Measurements from ENCODE around the gene TSC22D1. TPM values are rescaled to one million over a fixed set of nuclear protein-coding genes. Genes with fewer than 3 reads are reported as not detected.

Gene TSC22D1
- total RNA-seq, 1 donor: 94.5 TPM

- no peak overlapping the region for H3K4me3 ChIP-seq (ENCODE audit: low read depth, low read length)
- no peak for TF ChIP-seq CTCF (IDR thresholded peaks at IDR 0.05; ENCODE audit: insufficient read depth, low read length)
- DNase-seq (ENCODE audit: low read depth): no peak
These were observed 124.5 kb downstream of the TSC22D1 start for GRCh38 chr13:44451651-44452050.

DNA sequence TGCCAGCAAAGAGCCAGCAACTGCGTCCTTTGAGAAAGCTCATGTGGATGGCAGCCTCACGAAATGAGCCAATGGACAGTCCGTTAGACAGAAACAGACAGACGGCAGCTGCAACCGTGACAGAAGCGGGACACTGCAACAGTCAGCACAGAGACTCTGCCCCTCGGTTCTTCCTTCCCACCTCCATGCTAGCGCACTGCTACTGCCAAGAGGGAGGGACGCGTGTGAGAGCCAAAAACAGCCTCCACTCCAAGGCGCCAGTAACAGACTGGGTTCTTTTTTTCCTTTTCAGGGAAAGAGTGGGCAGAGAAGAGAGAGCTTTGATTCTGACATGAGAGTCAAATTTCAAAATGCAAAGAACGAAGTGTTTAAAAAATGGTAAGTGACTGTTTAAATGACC lies 125.0 kb downstream of the TSC22D1 start:
- DNase-seq (ENCODE audit: low read depth): no peak
- TF ChIP-seq CTCF (IDR thresholded peaks at IDR 0.05; ENCODE audit: insufficient read depth, low read length): no peak

DNA sequence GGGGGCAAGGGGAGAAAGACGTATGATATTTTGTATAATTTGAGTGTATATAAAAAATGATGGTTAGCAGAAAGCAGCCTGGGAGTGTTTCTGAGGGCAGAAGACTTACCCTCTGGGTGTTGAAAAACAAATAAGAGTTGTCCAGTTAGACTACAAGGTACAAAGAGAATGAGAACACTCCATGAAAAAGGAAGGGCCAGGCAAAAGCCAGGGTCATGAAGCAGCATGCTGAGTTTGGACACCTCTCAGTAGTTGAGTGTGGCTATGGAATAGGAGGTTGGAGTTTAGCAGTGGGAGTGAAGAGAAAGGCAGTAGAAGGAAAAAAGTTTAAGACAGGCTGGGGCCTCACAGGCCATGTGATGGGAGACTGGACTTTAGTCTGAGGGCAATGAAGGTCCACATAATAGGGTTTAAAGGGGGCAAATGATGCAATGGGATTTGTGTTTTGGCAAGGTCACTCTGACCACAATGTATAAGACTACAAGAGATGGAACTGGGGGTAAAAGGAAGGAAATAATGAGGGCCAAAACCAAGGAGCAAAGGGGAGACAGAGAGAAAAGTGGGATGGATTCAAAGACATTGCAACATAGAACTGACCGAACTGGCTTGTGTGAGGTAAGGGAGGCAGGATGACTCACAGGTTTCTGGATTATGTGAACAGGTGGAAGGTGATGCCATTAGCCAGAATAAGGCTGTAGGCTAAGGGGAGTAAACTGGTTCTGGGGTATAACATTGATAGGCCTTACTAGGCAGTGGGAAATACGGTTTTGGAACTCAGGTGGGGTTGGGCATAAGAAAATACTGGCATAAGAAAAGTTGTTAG lies 125.9 kb downstream of the TSC22D1 start:
- TF ChIP-seq CTCF (IDR thresholded peaks at IDR 0.05; ENCODE audit: insufficient read depth, low read length): no peak
- no peak overlapping the region for H3K4me3 ChIP-seq (ENCODE audit: low read depth, low read length)
- no peak for DNase-seq (ENCODE audit: low read depth)

More for the DNA sequence above, 125.0 kb downstream of the TSC22D1 start:
- H3K4me3 ChIP-seq (ENCODE audit: low read depth, low read length): no peak overlapping the region

DNA sequence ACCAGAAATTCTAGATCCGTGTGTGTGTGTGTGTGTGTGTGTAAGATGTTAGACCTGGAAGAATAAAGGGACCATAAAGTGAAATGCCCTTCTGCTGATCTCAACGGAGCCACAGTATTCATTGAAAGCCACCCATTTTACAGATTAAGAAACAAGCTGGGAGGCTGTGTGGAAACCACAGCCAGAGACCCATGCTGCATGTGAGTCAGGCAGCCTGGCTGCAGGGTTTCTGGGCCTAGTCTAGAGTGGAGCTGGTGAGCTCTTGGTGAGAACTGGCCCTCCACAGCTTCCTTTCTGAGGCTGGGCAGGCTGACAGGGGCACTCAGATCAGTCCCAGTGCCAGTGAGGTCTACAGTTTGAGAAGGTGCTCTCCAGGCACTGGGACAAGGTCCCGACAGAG lies 127.3 kb downstream of the TSC22D1 start:
- H3K4me3 ChIP-seq (ENCODE audit: low read depth, low read length): no peak overlapping the region
- TF ChIP-seq CTCF (IDR thresholded peaks at IDR 0.05; ENCODE audit: insufficient read depth, low read length): no peak
- no peak for DNase-seq (ENCODE audit: low read depth)

GRCh38 chr13:44448373-44448772 lies 127.8 kb downstream of the TSC22D1 start:
- TF ChIP-seq CTCF (IDR thresholded peaks at IDR 0.05; ENCODE audit: insufficient read depth, low read length): no peak
- DNase-seq (ENCODE audit: low read depth): no peak
- H3K4me3 ChIP-seq (ENCODE audit: low read depth, low read length): no peak overlapping the region

GRCh38 chr13:44447783-44448321 lies 128.3 kb downstream of the TSC22D1 start:
- H3K4me3 ChIP-seq (ENCODE audit: low read depth, low read length): no peak overlapping the region
- no peak for DNase-seq (ENCODE audit: low read depth)
- no peak for TF ChIP-seq CTCF (IDR thresholded peaks at IDR 0.05; ENCODE audit: insufficient read depth, low read length)
